GM12875 (cell line): ENCODE results near the gene HTT.
"Not testable (repeated sequence)": the region's sequence is repeated elsewhere in the genome, so short reads cannot be mapped to it uniquely, and the experiment has no call there.

ENCODE experiments used
- H3K4me3 ChIP-seq: one replicate; pipeline ENCODE4 v1.5.1; 2011; ENCODE audit warnings: low read depth, low read length, control low read depth
- CTCF ChIP-seq: IDR thresholded peaks from 2 replicates; pipeline ENCODE4 v1.5.1; 2011; ENCODE audit warnings: low read depth, mild to moderate bottlenecking, control low read depth, inconsistent platforms, low read length, moderate library complexity, borderline replicate concordance; ENCODE audit not compliant: insufficient read depth

The HTT gene

DNA sequence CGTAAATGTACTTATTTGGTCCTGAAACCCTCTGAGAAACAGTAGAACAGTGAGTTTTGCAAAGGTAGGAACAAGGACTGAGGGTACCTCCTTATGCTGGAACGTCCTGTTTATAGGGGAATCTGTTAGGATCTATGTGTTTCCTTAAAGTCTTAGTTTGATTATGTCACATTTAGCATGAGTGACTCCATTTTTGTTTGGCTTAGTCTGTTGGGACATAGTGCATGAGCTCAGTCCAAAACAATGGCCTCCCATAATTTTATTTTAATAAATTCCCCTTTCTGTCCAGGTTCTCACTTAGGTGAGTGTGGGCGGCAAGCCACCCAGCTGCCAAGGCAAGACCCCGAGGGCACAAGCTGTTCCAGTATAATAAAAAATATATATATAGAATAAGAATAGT lies 27.9 kb upstream of the HTT start:
- TF ChIP-seq CTCF, result no peak
- no peak overlapping the region for H3K4me3 ChIP-seq

DNA sequence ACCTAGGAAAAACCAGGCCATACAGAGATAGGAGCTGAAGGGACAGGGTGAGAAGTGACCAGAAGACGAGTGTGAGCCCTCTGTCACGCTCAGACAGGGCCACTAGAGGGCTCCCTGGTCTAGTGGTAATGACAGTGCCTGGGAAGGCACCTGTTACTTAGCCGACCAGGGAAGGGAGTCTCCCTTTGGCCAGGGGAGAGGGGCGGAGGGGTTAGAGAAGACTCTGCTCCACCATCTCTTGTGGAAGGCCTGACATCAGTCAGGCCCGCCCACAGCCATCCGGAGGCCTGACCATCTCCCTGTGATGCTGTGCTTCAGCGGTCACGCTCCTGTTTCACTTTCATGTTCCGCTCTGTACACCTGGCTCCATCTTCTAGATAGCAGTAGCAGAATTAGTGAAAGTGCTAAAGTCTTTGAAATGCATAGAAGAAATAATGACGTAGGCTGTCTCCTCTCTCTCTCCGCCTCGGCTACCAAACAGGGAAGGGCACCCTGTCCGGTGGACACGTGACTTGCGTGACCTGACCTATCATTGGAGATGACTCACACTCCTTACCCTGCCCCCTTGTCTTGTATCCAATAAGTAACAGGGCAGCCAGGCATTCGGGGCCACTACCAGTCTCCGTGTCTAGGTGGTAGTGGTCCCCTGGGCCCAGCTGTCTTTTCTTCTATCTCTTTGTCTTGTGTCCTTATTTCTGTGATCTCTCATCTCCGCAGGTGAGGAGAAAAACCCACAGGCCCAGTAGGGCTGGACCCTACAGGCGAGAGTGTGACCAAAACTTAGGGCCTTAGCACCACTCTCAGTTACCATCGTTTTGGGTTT lies 26.8 kb upstream of the HTT start:
- no peak overlapping the region for H3K4me3 ChIP-seq
- TF ChIP-seq CTCF, result peak; percentile 76

DNA sequence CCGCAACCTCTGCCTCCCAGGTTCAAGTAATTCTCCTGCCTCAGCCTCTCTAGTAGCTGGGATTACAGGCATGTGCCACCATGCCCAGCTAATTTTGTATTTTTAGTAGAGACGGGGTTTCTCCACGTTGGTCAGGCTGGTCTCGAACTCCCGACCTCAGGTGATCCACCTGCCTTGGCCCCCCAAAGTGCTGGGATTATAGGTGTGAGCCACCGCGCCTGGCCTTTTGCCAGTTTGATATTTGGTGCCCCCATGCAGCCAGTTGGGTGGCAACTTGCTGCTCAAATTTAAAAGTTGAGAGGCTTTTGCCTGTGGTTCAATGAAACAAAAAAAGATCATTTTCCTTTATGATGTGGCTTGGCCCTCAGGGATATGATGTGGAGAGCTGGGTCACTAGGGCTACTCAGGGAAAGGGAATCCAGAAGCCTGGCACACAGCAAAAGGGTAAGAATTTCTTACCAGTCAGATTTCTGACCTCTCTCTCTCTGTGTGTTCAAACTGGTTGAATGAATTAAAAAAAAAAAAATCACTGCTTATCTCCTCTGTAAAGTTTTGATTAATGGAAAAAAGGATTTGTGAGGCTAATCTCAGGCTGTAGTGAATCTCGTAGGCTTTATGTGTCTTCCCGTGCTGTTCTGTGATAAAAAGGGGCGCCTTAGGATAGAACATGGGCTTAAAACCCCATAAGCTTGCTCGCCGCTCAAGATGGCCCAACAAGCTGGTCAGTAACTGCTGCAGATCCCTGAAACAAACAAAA lies 23.2 kb upstream of the HTT start:
- not testable (repeated sequence) for H3K4me3 ChIP-seq

- no peak overlapping the region for H3K4me3 ChIP-seq
- no peak for TF ChIP-seq CTCF
These were observed 20.2 kb upstream of the HTT start for GRCh38 chr4:3054169-3054759.

GRCh38 chr4:3059943-3060342 lies 14.5 kb upstream of the HTT start:
- no peak overlapping the region for H3K4me3 ChIP-seq
- TF ChIP-seq CTCF, result no peak

DNA sequence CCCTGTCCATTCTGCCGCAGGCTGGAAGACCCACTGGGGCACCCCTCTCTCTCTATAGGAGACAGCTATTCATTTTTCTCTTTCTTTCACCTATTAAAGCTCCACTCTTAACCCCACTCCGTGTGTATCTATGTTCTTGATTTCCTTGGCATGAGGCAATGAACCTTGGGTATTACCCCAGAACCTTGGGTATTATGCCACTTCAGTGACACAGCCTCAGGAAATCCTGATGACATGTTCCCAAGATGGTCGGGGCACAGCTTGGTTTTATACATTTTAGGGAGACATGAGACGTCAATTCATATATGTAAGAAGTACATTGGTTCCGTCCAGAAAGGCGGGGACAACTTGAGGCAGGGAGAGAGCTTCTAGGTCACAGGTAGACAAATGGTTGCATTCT lies 13.5 kb upstream of the HTT start:
- H3K4me3 ChIP-seq, result no peak overlapping the region
- no peak for TF ChIP-seq CTCF

- H3K4me3 ChIP-seq, result no peak overlapping the region
- no peak for TF ChIP-seq CTCF
These were observed 12.0 kb upstream of the HTT start for GRCh38 chr4:3062471-3062870.
